Measurements from ENCODE around the gene UBL3. TPM values are rescaled to one million over a fixed set of nuclear protein-coding genes. Genes with fewer than 3 reads are reported as not detected.

Gene UBL3
- total RNA-seq, 1 experiment from 2014 or later: 11.1 TPM

DNA sequence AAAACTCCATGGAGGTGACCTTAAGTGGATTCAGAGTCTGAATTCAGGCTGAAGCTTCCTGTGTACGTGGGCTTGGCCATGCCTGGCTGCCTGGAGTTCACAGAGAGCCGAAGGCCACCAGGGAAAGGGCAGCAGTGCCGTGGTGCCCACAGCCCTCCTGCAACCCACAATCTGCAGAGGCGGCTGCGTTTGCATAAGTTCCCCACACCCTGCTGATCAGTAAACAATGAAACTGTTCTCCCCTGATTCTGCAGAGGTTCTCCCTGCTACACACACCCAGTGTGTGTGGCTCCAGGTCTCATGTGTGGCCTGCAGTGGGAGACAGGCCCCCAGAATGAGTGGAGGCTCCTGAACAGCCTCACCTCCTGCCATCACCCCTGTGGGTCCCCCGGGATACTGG lies 128.0 kb downstream of the UBL3 start:
- in situ Hi-C loops (cut with HindIII; ENCODE audit: low pct_unique_long_range_greater_than_20kb, low sequenced_read_pairs): no loop called here
- Histone ChIP-seq H3K4me1 (ENCODE audit: control insufficient read depth, insufficient read depth, low read length) (no peaks in the 10 kb centered on the region), H3K27me3 (ENCODE audit: control insufficient read depth, insufficient read depth, low read length) (no peaks in the 10 kb centered on the region), H3K36me3 (ENCODE audit: control insufficient read depth, insufficient read depth, low read length) (no peaks in the 10 kb centered on the region), H3K9me3 (ENCODE audit: control insufficient read depth, insufficient read depth, low read depth, low read length) (no peaks in the 10 kb centered on the region), H3K27ac (ENCODE audit: low read length) (no peak overlapping the region), H3K4me3 (ENCODE audit: low read depth in 2 of 2, low read length in 2 of 2) (no peak overlapping the region)
- POLR2A ChIA-PET: no interaction called here
- ATAC-seq (no peak), DNase-seq (ENCODE audit: low read depth, low spot score) (no peak)
- BruUV-seq (replicated peaks): no TSS peak
- TF ChIP-seq, protein P1, sequence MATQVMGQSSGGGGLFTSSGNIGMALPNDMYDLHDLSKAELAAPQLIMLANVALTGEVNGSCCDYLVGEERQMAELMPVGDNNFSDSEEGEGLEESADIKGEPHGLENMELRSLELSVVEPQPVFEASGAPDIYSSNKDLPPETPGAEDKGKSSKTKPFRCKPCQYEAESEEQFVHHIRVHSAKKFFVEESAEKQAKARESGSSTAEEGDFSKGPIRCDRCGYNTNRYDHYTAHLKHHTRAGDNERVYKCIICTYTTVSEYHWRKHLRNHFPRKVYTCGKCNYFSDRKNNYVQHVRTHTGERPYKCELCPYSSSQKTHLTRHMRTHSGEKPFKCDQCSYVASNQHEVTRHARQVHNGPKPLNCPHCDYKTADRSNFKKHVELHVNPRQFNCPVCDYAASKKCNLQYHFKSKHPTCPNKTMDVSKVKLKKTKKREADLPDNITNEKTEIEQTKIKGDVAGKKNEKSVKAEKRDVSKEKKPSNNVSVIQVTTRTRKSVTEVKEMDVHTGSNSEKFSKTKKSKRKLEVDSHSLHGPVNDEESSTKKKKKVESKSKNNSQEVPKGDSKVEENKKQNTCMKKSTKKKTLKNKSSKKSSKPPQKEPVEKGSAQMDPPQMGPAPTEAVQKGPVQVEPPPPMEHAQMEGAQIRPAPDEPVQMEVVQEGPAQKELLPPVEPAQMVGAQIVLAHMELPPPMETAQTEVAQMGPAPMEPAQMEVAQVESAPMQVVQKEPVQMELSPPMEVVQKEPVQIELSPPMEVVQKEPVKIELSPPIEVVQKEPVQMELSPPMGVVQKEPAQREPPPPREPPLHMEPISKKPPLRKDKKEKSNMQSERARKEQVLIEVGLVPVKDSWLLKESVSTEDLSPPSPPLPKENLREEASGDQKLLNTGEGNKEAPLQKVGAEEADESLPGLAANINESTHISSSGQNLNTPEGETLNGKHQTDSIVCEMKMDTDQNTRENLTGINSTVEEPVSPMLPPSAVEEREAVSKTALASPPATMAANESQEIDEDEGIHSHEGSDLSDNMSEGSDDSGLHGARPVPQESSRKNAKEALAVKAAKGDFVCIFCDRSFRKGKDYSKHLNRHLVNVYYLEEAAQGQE (IDR thresholded peaks at IDR 0.05; ENCODE audit: insufficient read depth in 1 of 2, low read depth in 2 of 2, low read length in 1 of 2): no peak
- TF ChIP-seq TCF7L2 (IDR thresholded peaks at IDR 0.05; ENCODE audit: low read depth, low read length): no peak
- no peak for TF ChIP-seq SIN3A (IDR thresholded peaks at IDR 0.05; ENCODE audit: borderline replicate concordance, insufficient read depth, low read depth, low read length)
- TF ChIP-seq POLR2AphosphoS5 (IDR thresholded peaks at IDR 0.05; ENCODE audit: low read depth, low read length): no peak
- TF ChIP-seq, protein P2, sequence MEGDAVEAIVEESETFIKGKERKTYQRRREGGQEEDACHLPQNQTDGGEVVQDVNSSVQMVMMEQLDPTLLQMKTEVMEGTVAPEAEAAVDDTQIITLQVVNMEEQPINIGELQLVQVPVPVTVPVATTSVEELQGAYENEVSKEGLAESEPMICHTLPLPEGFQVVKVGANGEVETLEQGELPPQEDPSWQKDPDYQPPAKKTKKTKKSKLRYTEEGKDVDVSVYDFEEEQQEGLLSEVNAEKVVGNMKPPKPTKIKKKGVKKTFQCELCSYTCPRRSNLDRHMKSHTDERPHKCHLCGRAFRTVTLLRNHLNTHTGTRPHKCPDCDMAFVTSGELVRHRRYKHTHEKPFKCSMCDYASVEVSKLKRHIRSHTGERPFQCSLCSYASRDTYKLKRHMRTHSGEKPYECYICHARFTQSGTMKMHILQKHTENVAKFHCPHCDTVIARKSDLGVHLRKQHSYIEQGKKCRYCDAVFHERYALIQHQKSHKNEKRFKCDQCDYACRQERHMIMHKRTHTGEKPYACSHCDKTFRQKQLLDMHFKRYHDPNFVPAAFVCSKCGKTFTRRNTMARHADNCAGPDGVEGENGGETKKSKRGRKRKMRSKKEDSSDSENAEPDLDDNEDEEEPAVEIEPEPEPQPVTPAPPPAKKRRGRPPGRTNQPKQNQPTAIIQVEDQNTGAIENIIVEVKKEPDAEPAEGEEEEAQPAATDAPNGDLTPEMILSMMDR (IDR thresholded peaks at IDR 0.05): no peak
- intact Hi-C loops (cut with micrococcal nuclease; ENCODE audit: unreplicated experiment): no loop called here
- CTCF ChIA-PET: no interaction called here

DNA sequence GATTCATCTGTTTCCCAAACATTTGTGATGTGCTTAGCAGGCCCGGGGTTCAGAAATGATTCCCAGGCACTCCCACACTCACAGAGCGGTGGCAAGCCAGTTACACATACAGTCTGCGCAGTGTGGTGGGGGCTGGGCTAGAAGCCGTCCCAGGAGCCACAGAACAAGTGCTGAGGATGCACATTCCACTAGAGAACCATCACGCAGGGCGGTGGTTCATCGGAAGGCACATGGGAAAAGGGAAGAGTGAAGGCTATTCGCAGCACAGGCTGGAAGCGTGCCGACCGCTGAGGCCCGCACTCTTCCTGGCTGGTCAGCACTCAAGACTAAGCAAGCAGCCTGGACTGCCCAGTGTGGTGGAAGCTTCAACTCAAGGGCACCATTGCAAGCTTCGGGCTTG lies 128.7 kb downstream of the UBL3 start:
- intact Hi-C loops (cut with micrococcal nuclease; ENCODE audit: unreplicated experiment): no loop called here
- Histone ChIP-seq H3K36me3 (ENCODE audit: control insufficient read depth, insufficient read depth, low read length) (no peaks in the 10 kb centered on the region), H3K4me3 (ENCODE audit: low read depth in 2 of 2, low read length in 2 of 2) (no peak overlapping the region), H3K9me3 (ENCODE audit: control insufficient read depth, insufficient read depth, low read depth, low read length) (no peaks in the 10 kb centered on the region), H3K27me3 (ENCODE audit: control insufficient read depth, insufficient read depth, low read length) (no peaks in the 10 kb centered on the region), H3K4me1 (ENCODE audit: control insufficient read depth, insufficient read depth, low read length) (no peaks in the 10 kb centered on the region), H3K27ac (ENCODE audit: low read length) (no peak overlapping the region)
- CTCF ChIA-PET: no interaction called here
- TF ChIP-seq TCF7L2 (IDR thresholded peaks at IDR 0.05; ENCODE audit: low read depth, low read length) (no peak), POLR2AphosphoS5 (IDR thresholded peaks at IDR 0.05; ENCODE audit: low read depth, low read length) (no peak)
- TF ChIP-seq, protein P1 (IDR thresholded peaks at IDR 0.05; ENCODE audit: insufficient read depth in 1 of 2, low read depth in 2 of 2, low read length in 1 of 2): no peak
- TF ChIP-seq, protein P2 (IDR thresholded peaks at IDR 0.05): no peak
- in situ Hi-C loops (cut with HindIII; ENCODE audit: low pct_unique_long_range_greater_than_20kb, low sequenced_read_pairs): no loop called here
- ATAC-seq (no peak), DNase-seq (ENCODE audit: low read depth, low spot score) (no peak)
- POLR2A ChIA-PET: no interaction called here
- no TSS peak for BruUV-seq (replicated peaks)
